ENCODE data around the gene MAP4K3. TPM values are rescaled to one million over a fixed set of nuclear protein-coding genes. Genes with fewer than 3 reads are reported as not detected.

The MAP4K3 gene
- total and polyA plus RNA-seq, 2 of the 8 experiments (the other 6 are each of a cell fraction or from before 2014, with no cell fraction given) = 11.4 to 63.0 TPM

GRCh38 chr2:39216346-39217191 lies 220.5 kb downstream of the MAP4K3 start:
- no peak overlapping the region for H2BK20ac ChIP-seq (ENCODE audit: low read length)

More at GRCh38 chr2:39216346-39217191, 220.5 kb downstream of the MAP4K3 start:
- FAIRE-seq (no peak), DNase-seq (ENCODE audit: low read depth in 1 of 2, low spot score in 2 of 2) (no peak)
- Histone ChIP-seq H3K27me3 (replicated peaks in 1 of 4; ENCODE audit: control insufficient read depth in 3 of 4, extremely low read depth in 1 of 4, insufficient read depth in 3 of 4, low read length in 3 of 4) (no peaks in the 10 kb centered on the region), H3K36me3 (ENCODE audit: control insufficient read depth in 2 of 4, insufficient read depth in 4 of 4, low read length in 3 of 4) (no peaks in the 10 kb centered on the region), H3K4me2 (ENCODE audit: insufficient read depth in 1 of 2, low read depth in 2 of 2, low read length in 2 of 2) (no peak overlapping the region), H3K4me3 (ENCODE audit: extremely low read depth in 1 of 4, insufficient read depth in 2 of 4, low read depth in 3 of 4, low read length in 4 of 4) (no peak overlapping the region), H3K56ac (replicated peaks; ENCODE audit: insufficient read length, low read depth, low read length) (no peak overlapping the region), H3K4ac (replicated peaks; ENCODE audit: insufficient read length, low read depth, low read length) (no peak overlapping the region), H3K79me1 (ENCODE audit: low read depth, low read length) (no peaks in the 10 kb centered on the region), H3K23me2 (ENCODE audit: low read depth, low read length) (no peaks in the 10 kb centered on the region), H3K23ac (ENCODE audit: insufficient read length) (no peak overlapping the region), H2BK12ac (ENCODE audit: low read depth, low read length) (no peak overlapping the region), H2AFZ (ENCODE audit: low read length) (no peak overlapping the region), H4K8ac (ENCODE audit: extremely low read depth, insufficient read depth, low read length) (no peak overlapping the region), H4K91ac (replicated peaks; ENCODE audit: insufficient read length, low read length) (no peak overlapping the region), H3K79me2 (ENCODE audit: control insufficient read depth in 1 of 2, insufficient read depth in 2 of 2, low read length in 2 of 2) (no peaks in the 10 kb centered on the region), H3K14ac (ENCODE audit: insufficient read length) (no peak overlapping the region), H2AK5ac (ENCODE audit: low read depth, low read length) (no peak overlapping the region), H3K9me3 (ENCODE audit: insufficient read depth in 2 of 2, low read depth in 1 of 2, low read length in 1 of 2) (no peaks in the 10 kb centered on the region), H3K9ac (replicated peaks in 1 of 4; ENCODE audit: extremely low read depth in 1 of 4, low read depth in 3 of 4, low read length in 3 of 4) (no peak overlapping the region), H4K5ac (ENCODE audit: insufficient read length, low read depth, low read length) (no peak overlapping the region), H4K20me1 (replicated peaks in 1 of 2; ENCODE audit: control insufficient read depth in 1 of 2, insufficient read depth in 2 of 2, low read length in 2 of 2) (no peaks in the 10 kb centered on the region), H3K4me1 (replicated peaks in 1 of 4; ENCODE audit: control insufficient read depth in 3 of 4, insufficient read depth in 4 of 4, low read length in 3 of 4) (no peaks in the 10 kb centered on the region; a peak in 3 of 7 replicates), H3K27ac (ENCODE audit: low read depth, low read length) (no peak overlapping the region), H2BK5ac (ENCODE audit: low read depth, low read length) (no peak overlapping the region), H2BK120ac (replicated peaks; ENCODE audit: low read depth, low read length) (no peak overlapping the region), H3K18ac (ENCODE audit: extremely low read depth, low read length) (no peak overlapping the region), H2BK15ac (ENCODE audit: low read length) (peak overlapping the region; percentile 18; the same call in 1 of the 2 replicates)
- ChIA-PET CTCF (ENCODE audit: partially characterized antibody) (interaction anchor here (0.9 to 6.1 kb wide), 2 partner anchors 12 to 24 kb away, joined by 3 to 38 read pairs; no protein-coding TSS in a partner anchor), POLR2A (ENCODE audit: partially characterized antibody) (no interaction called here)
- TF ChIP-seq SIN3A (conservative IDR thresholded peaks at IDR 0.05 in 1 of 2, IDR thresholded peaks at IDR 0.05 in 1 of 2; ENCODE audit: low read depth in 1 of 2, low read length in 2 of 2) (no peak), RAD21 (IDR thresholded peaks at IDR 0.05 in 1 of 2, conservative IDR thresholded peaks at IDR 0.05 in 1 of 2; ENCODE audit: low read depth in 2 of 2, low read length in 2 of 2) (no peak)
- WGBS, 2 experiments (ENCODE audit: extremely low coverage in 1 of 2, insufficient coverage in 1 of 2, insufficient read length in 1 of 2, insufficient replicate concordance in 2 of 2, low coverage in 1 of 2, low lambda C conversion rate in 2 of 2, missing lambda C conversion rate in 1 of 2) = 79% methylated on average over 12 of the region's 12 CpGs; no CpG with 5 or more reads in 1 of the 2 experiments
